Astrocyte of the cerebellum (primary cell): ENCODE results near the gene CNOT8.

ENCODE experiments used
- DNase-seq: peaks from one replicate; pipeline ENCODE4 v3.0.0-alpha.2; 2011; ENCODE audit warnings: low read depth
- H3K4me3 ChIP-seq: 2 replicates; pipeline ENCODE4 v1.5.1; 2011; ENCODE audit warnings: mild to moderate bottlenecking, low read depth, low read length, moderate library complexity
- in situ Hi-C: cut with HindIII; loops from 2 replicates; pipeline ENCODE4 v1.10.0; 2017; ENCODE audit warnings: low sequenced_read_pairs
- TF ChIP-seq, protein P1 (sequence below): IDR thresholded peaks from 2 replicates; pipeline ENCODE4 v1.5.1; 2012; ENCODE audit warnings: low read length, low read depth, moderate library complexity, mild to moderate bottlenecking; ENCODE audit errors: missing control alignments

The CNOT8 gene

DNA sequence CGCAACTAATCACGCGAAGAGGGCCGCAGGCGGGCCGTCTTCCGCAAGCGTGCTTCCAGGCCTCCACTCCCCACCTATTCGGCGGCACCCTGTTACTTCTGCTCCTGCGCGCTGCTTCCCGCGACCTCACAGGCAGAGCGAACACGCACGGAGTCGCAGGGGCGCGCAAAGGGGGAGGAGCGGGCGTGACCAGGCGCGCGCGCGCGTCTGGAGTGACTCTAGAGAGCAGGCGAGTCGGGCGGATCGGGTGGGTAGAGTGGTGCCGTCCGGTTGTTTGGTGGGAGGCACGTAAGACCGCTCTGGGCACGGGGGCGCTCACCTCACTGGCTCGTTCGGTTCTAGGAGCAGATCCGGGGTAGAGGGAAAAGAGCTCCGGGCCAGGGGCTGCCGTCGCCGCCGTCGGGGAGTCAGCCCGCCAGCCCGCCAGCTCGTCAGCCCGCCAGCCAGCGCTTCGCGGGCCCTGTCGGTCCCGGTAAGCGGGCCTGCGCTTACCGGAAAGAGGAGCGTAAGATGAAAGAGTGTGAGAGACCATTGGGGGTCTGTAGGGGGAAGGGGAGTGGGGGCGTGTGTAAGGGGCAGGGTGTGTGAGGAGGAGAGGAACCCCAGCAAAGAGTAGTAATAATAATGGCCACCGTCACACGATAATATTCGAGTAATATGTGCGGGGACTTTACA is at the start of gene CNOT8:
Gene CNOT8, plus strand, starts transcription at position 331 of the 675 bp plus-strand sequence. CDS start 4,652 bp downstream, outside the sequence.
- peak within 1 kb of the TSS; percentile 84 for H3K4me3 ChIP-seq
- in situ Hi-C loops: no loop called here
- peak; percentile 91 for DNase-seq
- TF ChIP-seq, protein P1, sequence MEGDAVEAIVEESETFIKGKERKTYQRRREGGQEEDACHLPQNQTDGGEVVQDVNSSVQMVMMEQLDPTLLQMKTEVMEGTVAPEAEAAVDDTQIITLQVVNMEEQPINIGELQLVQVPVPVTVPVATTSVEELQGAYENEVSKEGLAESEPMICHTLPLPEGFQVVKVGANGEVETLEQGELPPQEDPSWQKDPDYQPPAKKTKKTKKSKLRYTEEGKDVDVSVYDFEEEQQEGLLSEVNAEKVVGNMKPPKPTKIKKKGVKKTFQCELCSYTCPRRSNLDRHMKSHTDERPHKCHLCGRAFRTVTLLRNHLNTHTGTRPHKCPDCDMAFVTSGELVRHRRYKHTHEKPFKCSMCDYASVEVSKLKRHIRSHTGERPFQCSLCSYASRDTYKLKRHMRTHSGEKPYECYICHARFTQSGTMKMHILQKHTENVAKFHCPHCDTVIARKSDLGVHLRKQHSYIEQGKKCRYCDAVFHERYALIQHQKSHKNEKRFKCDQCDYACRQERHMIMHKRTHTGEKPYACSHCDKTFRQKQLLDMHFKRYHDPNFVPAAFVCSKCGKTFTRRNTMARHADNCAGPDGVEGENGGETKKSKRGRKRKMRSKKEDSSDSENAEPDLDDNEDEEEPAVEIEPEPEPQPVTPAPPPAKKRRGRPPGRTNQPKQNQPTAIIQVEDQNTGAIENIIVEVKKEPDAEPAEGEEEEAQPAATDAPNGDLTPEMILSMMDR: no peak

- no peak overlapping the region for H3K4me3 ChIP-seq
- TF ChIP-seq, protein P1: no peak
- DNase-seq: no peak
- in situ Hi-C loops: no loop called here
Measured at GRCh38 chr5:154811239-154811638, 47.2 kb upstream of the CNOT8 start.

DNA sequence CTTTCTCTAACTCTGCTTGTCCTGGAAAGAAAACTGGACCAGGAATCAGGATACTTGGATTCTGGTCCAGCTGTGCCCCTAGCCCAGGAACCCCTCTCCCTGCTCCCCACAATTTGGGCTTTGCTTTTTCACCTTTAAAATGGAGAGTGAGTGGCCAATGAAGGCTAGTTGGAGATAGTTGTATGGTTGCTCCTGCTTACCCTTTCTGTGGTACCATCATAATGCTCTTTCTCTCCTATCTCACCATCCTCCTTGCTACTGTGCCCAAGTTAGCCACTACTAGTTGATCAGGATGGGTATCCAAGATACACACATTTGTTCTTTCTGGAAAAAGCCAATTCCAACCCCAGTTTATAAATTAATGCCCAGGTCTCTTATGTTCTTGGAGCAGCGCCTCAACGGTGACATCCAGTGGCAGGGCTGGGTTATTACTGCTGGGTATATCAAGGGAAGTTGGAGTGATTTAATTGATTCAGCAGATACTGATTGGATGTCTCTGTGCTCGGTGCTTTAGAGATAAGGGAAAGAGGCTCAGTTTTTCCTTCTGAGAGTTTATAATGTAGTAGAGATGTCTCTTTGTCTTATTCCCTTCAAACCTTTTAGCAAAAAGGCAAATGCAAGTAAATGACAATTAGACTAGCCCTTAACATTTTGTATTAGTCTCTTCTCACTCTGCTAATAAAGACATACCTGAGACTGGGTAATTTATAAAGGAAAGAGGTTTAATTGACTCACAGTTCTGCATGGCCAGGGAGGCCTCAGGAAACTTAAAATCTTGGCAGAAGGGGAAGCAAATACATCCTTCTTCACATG is 46.6 kb upstream of the CNOT8 start:
- TF ChIP-seq, protein P1: peak; percentile 91
- DNase-seq: peak; percentile 60
- in situ Hi-C loops: no loop called here

GRCh38 chr5:154813158-154813557 is 45.3 kb upstream of the CNOT8 start:
- DNase-seq: no peak
- in situ Hi-C loops: no loop called here
- no peak overlapping the region for H3K4me3 ChIP-seq
- TF ChIP-seq, protein P1: no peak

More for the DNA sequence above, 46.6 kb upstream of the CNOT8 start:
- no peak overlapping the region for H3K4me3 ChIP-seq

DNA sequence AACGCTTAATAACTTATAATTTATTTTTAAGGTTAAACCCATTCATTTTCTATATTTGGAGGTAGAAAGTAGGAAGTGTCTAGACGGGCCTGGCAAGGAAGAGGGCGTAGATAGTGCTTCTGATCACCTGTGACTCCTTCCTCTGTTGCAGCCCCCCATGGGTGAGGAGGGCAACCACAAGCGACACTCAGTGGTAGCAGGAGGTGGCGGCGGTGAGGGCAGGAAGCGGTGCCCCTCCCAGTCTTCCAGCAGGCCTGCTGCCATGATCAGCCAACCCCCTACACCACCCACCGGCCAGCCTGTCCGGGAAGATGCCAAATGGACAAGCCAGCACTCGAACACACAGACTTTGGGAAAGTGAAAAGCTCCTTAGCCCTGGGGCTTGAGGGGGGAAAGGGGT is 44.7 kb upstream of the CNOT8 start:
- TF ChIP-seq, protein P1: no peak
- in situ Hi-C loops: no loop called here
- DNase-seq: no peak
- H3K4me3 ChIP-seq: no peak overlapping the region

DNA sequence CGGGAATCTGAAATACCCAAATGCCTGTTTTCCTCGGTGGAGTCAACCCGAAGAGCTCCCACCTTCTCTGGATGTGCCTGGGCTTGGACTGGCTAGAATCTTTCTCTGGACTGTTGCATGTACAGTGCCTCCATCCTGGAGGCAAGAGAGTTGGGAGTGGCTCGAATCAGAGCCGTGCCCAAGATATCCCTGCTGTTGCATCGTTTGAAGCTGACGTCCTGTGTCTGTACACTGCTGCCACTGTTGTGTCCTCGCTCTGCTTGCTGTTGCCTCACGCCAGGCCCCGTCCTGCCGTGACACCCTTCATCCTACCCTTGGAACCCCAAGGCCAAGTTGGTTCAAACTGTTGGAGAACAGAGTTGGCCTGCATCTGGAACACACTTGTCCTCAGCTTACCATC is 43.4 kb upstream of the CNOT8 start:
- DNase-seq: no peak

More for the DNA sequence above, 43.4 kb upstream of the CNOT8 start:
- TF ChIP-seq, protein P1: no peak
- in situ Hi-C loops: no loop called here
- no peak overlapping the region for H3K4me3 ChIP-seq
